ENCODE data around the gene SPPL2A. TPM values are rescaled to one million over a fixed set of nuclear protein-coding genes. Genes with fewer than 3 reads are reported as not detected.

The SPPL2A gene
- total and polyA plus RNA-seq, 9 of the 15 experiments (the other 6 are each of a cell fraction or from before 2014, with no cell fraction given), result 9.8 to 66.1 (median 38.0) TPM

- peak; percentile 65; the same call in 1 of the 2 replicates for TF ChIP-seq THAP12 (CRISPR knock-in tag; IDR thresholded peaks at IDR 0.05)
- TF ChIP-seq ZNF717 (CRISPR knock-in tag; IDR thresholded peaks at IDR 0.05), result no peak
- TF ChIP-seq HBP1 (CRISPR knock-in tag; IDR thresholded peaks at IDR 0.05), result no peak
- no peak for TF ChIP-seq ZNF140 (CRISPR knock-in tag; IDR thresholded peaks at IDR 0.05)
- no peak for TF ChIP-seq FOXA3 (CRISPR knock-in tag; conservative IDR thresholded peaks at IDR 0.05 in 1 of 2, IDR thresholded peaks at IDR 0.05 in 1 of 2)
- no peak for TF ChIP-seq EZH2 (IDR thresholded peaks at IDR 0.05; ENCODE audit: borderline replicate concordance, low read depth, low read length)
- no peak for TF ChIP-seq RBM14 (IDR thresholded peaks at IDR 0.05; ENCODE audit: borderline replicate concordance, insufficient read depth, low read depth, low read length)
- TF ChIP-seq, protein P1, sequence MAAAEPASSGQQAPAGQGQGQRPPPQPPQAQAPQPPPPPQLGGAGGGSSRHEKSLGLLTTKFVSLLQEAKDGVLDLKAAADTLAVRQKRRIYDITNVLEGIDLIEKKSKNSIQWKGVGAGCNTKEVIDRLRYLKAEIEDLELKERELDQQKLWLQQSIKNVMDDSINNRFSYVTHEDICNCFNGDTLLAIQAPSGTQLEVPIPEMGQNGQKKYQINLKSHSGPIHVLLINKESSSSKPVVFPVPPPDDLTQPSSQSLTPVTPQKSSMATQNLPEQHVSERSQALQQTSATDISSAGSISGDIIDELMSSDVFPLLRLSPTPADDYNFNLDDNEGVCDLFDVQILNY (CRISPR knock-in tag; IDR thresholded peaks at IDR 0.05), result no peak
- TF ChIP-seq ZNF253 (CRISPR knock-in tag; conservative IDR thresholded peaks at IDR 0.05), result no peak
- TF ChIP-seq, protein P2, sequence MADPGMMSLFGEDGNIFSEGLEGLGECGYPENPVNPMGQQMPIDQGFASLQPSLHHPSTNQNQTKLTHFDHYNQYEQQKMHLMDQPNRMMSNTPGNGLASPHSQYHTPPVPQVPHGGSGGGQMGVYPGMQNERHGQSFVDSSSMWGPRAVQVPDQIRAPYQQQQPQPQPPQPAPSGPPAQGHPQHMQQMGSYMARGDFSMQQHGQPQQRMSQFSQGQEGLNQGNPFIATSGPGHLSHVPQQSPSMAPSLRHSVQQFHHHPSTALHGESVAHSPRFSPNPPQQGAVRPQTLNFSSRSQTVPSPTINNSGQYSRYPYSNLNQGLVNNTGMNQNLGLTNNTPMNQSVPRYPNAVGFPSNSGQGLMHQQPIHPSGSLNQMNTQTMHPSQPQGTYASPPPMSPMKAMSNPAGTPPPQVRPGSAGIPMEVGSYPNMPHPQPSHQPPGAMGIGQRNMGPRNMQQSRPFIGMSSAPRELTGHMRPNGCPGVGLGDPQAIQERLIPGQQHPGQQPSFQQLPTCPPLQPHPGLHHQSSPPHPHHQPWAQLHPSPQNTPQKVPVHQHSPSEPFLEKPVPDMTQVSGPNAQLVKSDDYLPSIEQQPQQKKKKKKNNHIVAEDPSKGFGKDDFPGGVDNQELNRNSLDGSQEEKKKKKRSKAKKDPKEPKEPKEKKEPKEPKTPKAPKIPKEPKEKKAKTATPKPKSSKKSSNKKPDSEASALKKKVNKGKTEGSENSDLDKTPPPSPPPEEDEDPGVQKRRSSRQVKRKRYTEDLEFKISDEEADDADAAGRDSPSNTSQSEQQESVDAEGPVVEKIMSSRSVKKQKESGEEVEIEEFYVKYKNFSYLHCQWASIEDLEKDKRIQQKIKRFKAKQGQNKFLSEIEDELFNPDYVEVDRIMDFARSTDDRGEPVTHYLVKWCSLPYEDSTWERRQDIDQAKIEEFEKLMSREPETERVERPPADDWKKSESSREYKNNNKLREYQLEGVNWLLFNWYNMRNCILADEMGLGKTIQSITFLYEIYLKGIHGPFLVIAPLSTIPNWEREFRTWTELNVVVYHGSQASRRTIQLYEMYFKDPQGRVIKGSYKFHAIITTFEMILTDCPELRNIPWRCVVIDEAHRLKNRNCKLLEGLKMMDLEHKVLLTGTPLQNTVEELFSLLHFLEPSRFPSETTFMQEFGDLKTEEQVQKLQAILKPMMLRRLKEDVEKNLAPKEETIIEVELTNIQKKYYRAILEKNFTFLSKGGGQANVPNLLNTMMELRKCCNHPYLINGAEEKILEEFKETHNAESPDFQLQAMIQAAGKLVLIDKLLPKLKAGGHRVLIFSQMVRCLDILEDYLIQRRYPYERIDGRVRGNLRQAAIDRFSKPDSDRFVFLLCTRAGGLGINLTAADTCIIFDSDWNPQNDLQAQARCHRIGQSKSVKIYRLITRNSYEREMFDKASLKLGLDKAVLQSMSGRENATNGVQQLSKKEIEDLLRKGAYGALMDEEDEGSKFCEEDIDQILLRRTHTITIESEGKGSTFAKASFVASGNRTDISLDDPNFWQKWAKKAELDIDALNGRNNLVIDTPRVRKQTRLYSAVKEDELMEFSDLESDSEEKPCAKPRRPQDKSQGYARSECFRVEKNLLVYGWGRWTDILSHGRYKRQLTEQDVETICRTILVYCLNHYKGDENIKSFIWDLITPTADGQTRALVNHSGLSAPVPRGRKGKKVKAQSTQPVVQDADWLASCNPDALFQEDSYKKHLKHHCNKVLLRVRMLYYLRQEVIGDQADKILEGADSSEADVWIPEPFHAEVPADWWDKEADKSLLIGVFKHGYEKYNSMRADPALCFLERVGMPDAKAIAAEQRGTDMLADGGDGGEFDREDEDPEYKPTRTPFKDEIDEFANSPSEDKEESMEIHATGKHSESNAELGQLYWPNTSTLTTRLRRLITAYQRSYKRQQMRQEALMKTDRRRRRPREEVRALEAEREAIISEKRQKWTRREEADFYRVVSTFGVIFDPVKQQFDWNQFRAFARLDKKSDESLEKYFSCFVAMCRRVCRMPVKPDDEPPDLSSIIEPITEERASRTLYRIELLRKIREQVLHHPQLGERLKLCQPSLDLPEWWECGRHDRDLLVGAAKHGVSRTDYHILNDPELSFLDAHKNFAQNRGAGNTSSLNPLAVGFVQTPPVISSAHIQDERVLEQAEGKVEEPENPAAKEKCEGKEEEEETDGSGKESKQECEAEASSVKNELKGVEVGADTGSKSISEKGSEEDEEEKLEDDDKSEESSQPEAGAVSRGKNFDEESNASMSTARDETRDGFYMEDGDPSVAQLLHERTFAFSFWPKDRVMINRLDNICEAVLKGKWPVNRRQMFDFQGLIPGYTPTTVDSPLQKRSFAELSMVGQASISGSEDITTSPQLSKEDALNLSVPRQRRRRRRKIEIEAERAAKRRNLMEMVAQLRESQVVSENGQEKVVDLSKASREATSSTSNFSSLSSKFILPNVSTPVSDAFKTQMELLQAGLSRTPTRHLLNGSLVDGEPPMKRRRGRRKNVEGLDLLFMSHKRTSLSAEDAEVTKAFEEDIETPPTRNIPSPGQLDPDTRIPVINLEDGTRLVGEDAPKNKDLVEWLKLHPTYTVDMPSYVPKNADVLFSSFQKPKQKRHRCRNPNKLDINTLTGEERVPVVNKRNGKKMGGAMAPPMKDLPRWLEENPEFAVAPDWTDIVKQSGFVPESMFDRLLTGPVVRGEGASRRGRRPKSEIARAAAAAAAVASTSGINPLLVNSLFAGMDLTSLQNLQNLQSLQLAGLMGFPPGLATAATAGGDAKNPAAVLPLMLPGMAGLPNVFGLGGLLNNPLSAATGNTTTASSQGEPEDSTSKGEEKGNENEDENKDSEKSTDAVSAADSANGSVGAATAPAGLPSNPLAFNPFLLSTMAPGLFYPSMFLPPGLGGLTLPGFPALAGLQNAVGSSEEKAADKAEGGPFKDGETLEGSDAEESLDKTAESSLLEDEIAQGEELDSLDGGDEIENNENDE (IDR thresholded peaks at IDR 0.05; ENCODE audit: low read depth, low read length), result no peak
- TF ChIP-seq WHSC1 (IDR thresholded peaks at IDR 0.05; ENCODE audit: low read length), result no peak
- no peak for TF ChIP-seq SOX6 (IDR thresholded peaks at IDR 0.05)
Measured at GRCh38 chr15:50685976-50686468, 79.5 kb downstream of the SPPL2A start (continued).
